Endothelial cell of umbilical vein (primary cell): ENCODE results near the gene PI3. TPM values are rescaled to one million over a fixed set of nuclear protein-coding genes. Genes with fewer than 3 reads are reported as not detected.

Experiments
- BruUV-seq: library from RNA; stranded (reverse); fragments of 400-500 nt; replicated peaks from 2 replicates; lab custom pipeline; 2021; lab: Mats Ljungman, UMichigan
- CTCF ChIA-PET: fragments of 300-600, 350-600 bp; sonication (Branson Sonifier 250); formaldehyde crosslinking; loops from one replicate; lab custom pipeline; 2021; ENCODE audit warnings: antibody characterized with exemption, inconsistent platforms; lab: Charles Lee
- POLR2A ChIA-PET: fragments of 300-600, 350-600 bp; sonication (Branson Sonifier 250); formaldehyde crosslinking; loops from one replicate; lab custom pipeline; 2021; ENCODE audit warnings: antibody characterized with exemption, inconsistent platforms; lab: Charles Lee
- DNase-seq: peaks from one replicate; pipeline ENCODE4 v3.0.0-alpha.2; 2011; ENCODE audit warnings: low read depth, low spot score
- FAIRE-seq: peaks from 2 replicates; lab custom pipeline; 2011; peaks lifted over from hg19 to GRCh38; lab: Jason Lieb, UNC
- H2AFZ ChIP-seq: 2 replicates; pipeline ENCODE4 v1.6.0; 2012; ENCODE audit warnings: low read depth, low read length, control low read depth, inconsistent platforms
- H3K27ac ChIP-seq: 2 replicates; pipeline ENCODE4 v1.5.1; 2011; ENCODE audit warnings: low read depth, mild to moderate bottlenecking, control low read depth, low read length, moderate library complexity; ENCODE audit not compliant: insufficient read depth
- H3K27me3 ChIP-seq, 2 experiments: 2 replicates each; pipeline versions ENCODE4 v1.6.0 to v1.6.1; 2011; ENCODE audit warnings: low read length in 2 of 2, mixed read lengths in 1 of 2; ENCODE audit not compliant: control insufficient read depth in 2 of 2, insufficient read depth in 2 of 2
- H3K36me3 ChIP-seq, 2 experiments: 2 replicates in 1 of 2; 3 replicates in 1 of 2; pipeline ENCODE4 v1.5.1; 2011; ENCODE audit warnings: low read length in 2 of 2, mild to moderate bottlenecking in 1 of 2, moderate library complexity in 1 of 2; ENCODE audit not compliant: control insufficient read depth in 2 of 2, insufficient read depth in 2 of 2; ENCODE audit errors: extremely low read depth in 1 of 2
- H3K4me1 ChIP-seq: 3 replicates; pipeline ENCODE4 v1.5.1; 2011; ENCODE audit warnings: mild to moderate bottlenecking, low read length; ENCODE audit not compliant: control insufficient read depth, insufficient read depth; ENCODE audit errors: extremely low read depth
- H3K4me2 ChIP-seq: 2 replicates; pipeline ENCODE4 v1.6.1; 2011; ENCODE audit warnings: low read length, control low read depth, mixed read lengths; ENCODE audit not compliant: insufficient read depth
- H3K4me3 ChIP-seq, 3 experiments: fragments of 200-600 bp in 1 of 3; sonication (generic), shearing (Covaris generic) in 1 of 3; replicated peaks in 1 of 3; 2 replicates each; pipeline ENCODE4 v1.5.1; 2011 to 2016; ENCODE audit warnings: control low read depth in 3 of 3, low read length in 3 of 3, mild to moderate bottlenecking in 2 of 3, inconsistent platforms in 1 of 3, low read depth in 1 of 3, moderate library complexity in 1 of 3; ENCODE audit not compliant: insufficient read depth in 1 of 3
- H3K79me2 ChIP-seq: 2 replicates; pipeline ENCODE4 v1.6.0; 2012; ENCODE audit warnings: low read length, inconsistent platforms; ENCODE audit not compliant: control insufficient read depth, insufficient read depth
- H3K9ac ChIP-seq: replicated peaks from 2 replicates; pipeline ENCODE3; 2011; ENCODE audit warnings: low read length, control low read depth; ENCODE audit not compliant: insufficient read depth; ENCODE audit errors: extremely low read depth
- H3K9me1 ChIP-seq: replicated peaks from 3 replicates; pipeline ENCODE4 v1.6.0; 2011; ENCODE audit warnings: mild to moderate bottlenecking, low read length; ENCODE audit not compliant: control insufficient read depth, insufficient read depth; ENCODE audit errors: extremely low read depth
- H3K9me3 ChIP-seq: replicated peaks from 2 replicates; pipeline ENCODE4 v1.5.1; 2012; ENCODE audit warnings: low read length, inconsistent platforms; ENCODE audit not compliant: control insufficient read depth, insufficient read depth
- H4K20me1 ChIP-seq: replicated peaks from 2 replicates; pipeline ENCODE3; 2011; ENCODE audit warnings: mild to moderate bottlenecking, low read length; ENCODE audit not compliant: control insufficient read depth, insufficient read depth; ENCODE audit errors: extremely low read depth
- EZH2 ChIP-seq: IDR thresholded peaks from 2 replicates; pipeline ENCODE4 v1.6.1; 2012; ENCODE audit warnings: borderline replicate concordance, low read depth, mild to moderate bottlenecking, moderate library complexity, low read length, inconsistent platforms; ENCODE audit not compliant: severe bottlenecking
- FOS ChIP-seq: IDR thresholded peaks from 2 replicates; pipeline ENCODE4 v1.6.1; 2011; ENCODE audit warnings: mild to moderate bottlenecking, low read length, moderate library complexity, borderline replicate concordance; ENCODE audit not compliant: insufficient read depth
- GATA2 ChIP-seq: IDR thresholded peaks from 2 replicates; pipeline ENCODE4 v1.7.0; 2011; ENCODE audit warnings: low read depth, mild to moderate bottlenecking, moderate library complexity, mixed read lengths, low read length; ENCODE audit not compliant: insufficient read length, insufficient read depth
- JUN ChIP-seq: IDR thresholded peaks from 2 replicates; pipeline ENCODE4 v1.6.1; 2011; ENCODE audit warnings: borderline replicate concordance, low read depth; ENCODE audit not compliant: insufficient read length, insufficient read depth
- MAX ChIP-seq: IDR thresholded peaks from 2 replicates; pipeline ENCODE4 v1.6.1; 2011; ENCODE audit not compliant: insufficient read depth, insufficient read length
- MYC ChIP-seq: IDR thresholded peaks from one replicate; pipeline ENCODE4 v1.6.1; 2011; ENCODE audit warnings: mild to moderate bottlenecking, low read depth, low read length
- POLR2A ChIP-seq: IDR thresholded peaks from 2 replicates; pipeline ENCODE4 v1.6.1; 2012; ENCODE audit warnings: low read depth, mild to moderate bottlenecking, control low read depth, low read length
- POLR2AphosphoS5 ChIP-seq: IDR thresholded peaks from 2 replicates; pipeline ENCODE4 v1.6.1; 2012; ENCODE audit warnings: low read depth, mild to moderate bottlenecking, control low read depth, low read length, moderate library complexity; ENCODE audit not compliant: insufficient read depth
- dilution Hi-C: fragments of 300-500 bp; cut with MboI; formaldehyde crosslinking; loops from one replicate; pipeline ENCODE4 v1.15.0; 2019; ENCODE audit warnings: low sequenced_read_pairs; ENCODE audit not compliant: extremely low pct_ligation_motif_present
- intact Hi-C: fragments of 100-400 bp; cut with micrococcal nuclease; formaldehyde crosslinking; loops from one replicate; pipeline ENCODE4 v1.10.0; 2022
- polyA plus RNA-seq, 4 experiments: library from polyadenylated mRNA; depleted of rRNA in 3 of 4; stranded (reverse) in 3 of 4; unstranded in 1 of 4; fragments of >200 nt; gene quantifications; 2 replicates each; pipeline versions ENCODE4 v1.2.1 to v1.2.3, GENCODE V29; 2011 to 2012; ENCODE audit warnings: missing spikeins in 1 of 4
- total RNA-seq: library from RNA; stranded (reverse); gene quantifications from 2 replicates; pipeline ENCODE4 v1.2.3, GENCODE V29; 2021
- TF ChIP-seq, protein P1 (sequence below), 2 donors: IDR thresholded peaks; 1 replicate in 1 of 2; 2 replicates in 1 of 2; pipeline ENCODE4 v1.5.1; 2011; ENCODE audit warnings: low read length in 2 of 2, mild to moderate bottlenecking in 2 of 2, moderate library complexity in 2 of 2, control low read depth in 1 of 2, inconsistent platforms in 1 of 2, low read depth in 1 of 2; ENCODE audit not compliant: insufficient read depth in 1 of 2; ENCODE audit errors: extremely low read depth in 1 of 2

Gene PI3
- total and polyA plus RNA-seq, 2 donors (not counting 3 experiments of a cell fraction or from before 2014, with no cell fraction given) = not detected

GRCh38 chr20:45164906-45165305 lies 9.8 kb upstream of the PI3 start:
- BruUV-seq = no TSS peak
- ChIA-PET CTCF (no interaction called here), POLR2A (no interaction called here)
- Histone ChIP-seq H3K27me3 (peaks cover 0 to 2% of the 10 kb centered on the region in 2 experiments), H3K4me2 (no peak overlapping the region), H3K4me3 (no peak overlapping the region), H3K9me3 (no peaks in the 10 kb centered on the region), H4K20me1 (no peaks in the 10 kb centered on the region), H2AFZ (no peak overlapping the region), H3K36me3 (no peaks in the 10 kb centered on the region), H3K9me1 (no peaks in the 10 kb centered on the region), H3K4me1 (no peaks in the 10 kb centered on the region), H3K27ac (no peak overlapping the region), H3K79me2 (no peaks in the 10 kb centered on the region), H3K9ac (no peak overlapping the region)
- intact Hi-C loops = no loop called here
- dilution Hi-C loops = no loop called here
- DNase-seq (no peak), FAIRE-seq (no peak)
- TF ChIP-seq JUN (no peak), GATA2 (no peak), FOS (no peak), MAX (no peak), EZH2 (no peak), POLR2AphosphoS5 (no peak), POLR2A (no peak), MYC (no peak)
- TF ChIP-seq, protein P1, sequence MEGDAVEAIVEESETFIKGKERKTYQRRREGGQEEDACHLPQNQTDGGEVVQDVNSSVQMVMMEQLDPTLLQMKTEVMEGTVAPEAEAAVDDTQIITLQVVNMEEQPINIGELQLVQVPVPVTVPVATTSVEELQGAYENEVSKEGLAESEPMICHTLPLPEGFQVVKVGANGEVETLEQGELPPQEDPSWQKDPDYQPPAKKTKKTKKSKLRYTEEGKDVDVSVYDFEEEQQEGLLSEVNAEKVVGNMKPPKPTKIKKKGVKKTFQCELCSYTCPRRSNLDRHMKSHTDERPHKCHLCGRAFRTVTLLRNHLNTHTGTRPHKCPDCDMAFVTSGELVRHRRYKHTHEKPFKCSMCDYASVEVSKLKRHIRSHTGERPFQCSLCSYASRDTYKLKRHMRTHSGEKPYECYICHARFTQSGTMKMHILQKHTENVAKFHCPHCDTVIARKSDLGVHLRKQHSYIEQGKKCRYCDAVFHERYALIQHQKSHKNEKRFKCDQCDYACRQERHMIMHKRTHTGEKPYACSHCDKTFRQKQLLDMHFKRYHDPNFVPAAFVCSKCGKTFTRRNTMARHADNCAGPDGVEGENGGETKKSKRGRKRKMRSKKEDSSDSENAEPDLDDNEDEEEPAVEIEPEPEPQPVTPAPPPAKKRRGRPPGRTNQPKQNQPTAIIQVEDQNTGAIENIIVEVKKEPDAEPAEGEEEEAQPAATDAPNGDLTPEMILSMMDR (IDR thresholded peaks at IDR 0.05; ENCODE audit: extremely low read depth in 1 of 2, insufficient read depth in 1 of 2, low read depth in 1 of 2, low read length in 2 of 2) = no peak
